NOMO-1 treated with DMSO at 0.1 percent for 48 hours (cell line): ENCODE measurements around the gene STXBP6.
"Not testable (repeated sequence)": the region's sequence is repeated elsewhere in the genome, so short reads cannot be mapped to it uniquely, and the experiment has no call there.

Experiments
- DNase-seq: peaks from one replicate; lab custom pipeline; 2025; ENCODE audit not compliant: unreplicated experiment; lab: John Stamatoyannopoulos, UW

The STXBP6 gene

GRCh38 chr14:24774187-24774915 is 275.6 kb downstream of the STXBP6 start:
- no peak for DNase-seq

GRCh38 chr14:24773564-24773963 is 276.4 kb downstream of the STXBP6 start:
- DNase-seq = not testable (repeated sequence)

GRCh38 chr14:24766434-24766833 is 283.5 kb downstream of the STXBP6 start:
- no peak for DNase-seq

GRCh38 chr14:24761141-24761540 is 288.8 kb downstream of the STXBP6 start:
- no peak for DNase-seq
